OCI-LY7 (cell line): ENCODE measurements around the gene SCLT1. TPM values are rescaled to one million over a fixed set of nuclear protein-coding genes. Genes with fewer than 3 reads are reported as not detected.

ENCODE experiments used
- BruUV-seq: library from RNA; stranded (reverse); fragments of 400-500 nt; replicated peaks from 2 replicates; lab custom pipeline; 2021; lab: Mats Ljungman, UMichigan
- CTCF ChIA-PET: fragments of 300-600 bp; sonication (Branson Sonifier 250); formaldehyde crosslinking; loops from one replicate; lab custom pipeline; 2022; ENCODE audit warnings: antibody characterized with exemption; ENCODE audit not compliant: unreplicated experiment; lab: Charles Lee
- POLR2A ChIA-PET: fragments of 300-600 bp; sonication (Branson Sonifier 250); formaldehyde crosslinking; loops from one replicate; lab custom pipeline; 2022; ENCODE audit warnings: antibody characterized with exemption; lab: Charles Lee
- DNase-seq: peaks from one replicate; pipeline ENCODE4 v3.0.0-alpha.2; 2015; ENCODE audit warnings: low spot score
- H2AFZ ChIP-seq: fragments of 200-600 bp; sonication (generic), shearing (Covaris generic); 2 replicates; pipeline ENCODE4 v1.6.1; 2014; ENCODE audit warnings: mild to moderate bottlenecking, antibody characterized with exemption, low read length, moderate library complexity
- H3K27ac ChIP-seq: fragments of 200-600 bp; sonication (generic); 2 replicates; pipeline ENCODE4 v1.5.1; 2014; ENCODE audit warnings: mixed run types, low read depth, mild to moderate bottlenecking, moderate library complexity, low read length, inconsistent platforms; ENCODE audit not compliant: poor library complexity, severe bottlenecking
- H3K36me3 ChIP-seq: fragments of 200-600 bp; sonication (generic); 2 replicates; pipeline ENCODE4 v1.6.1; 2014; ENCODE audit warnings: mild to moderate bottlenecking, antibody characterized with exemption, low read length, moderate library complexity, mixed read lengths; ENCODE audit not compliant: insufficient read depth
- H3K4me1 ChIP-seq: fragments of 200-600 bp; sonication (generic); 2 replicates; pipeline ENCODE4 v1.5.1; 2014; ENCODE audit warnings: mild to moderate bottlenecking, low read length; ENCODE audit not compliant: insufficient read depth, poor library complexity, severe bottlenecking
- H3K4me2 ChIP-seq: fragments of 200-600 bp; sonication (generic); 2 replicates; pipeline ENCODE4 v1.6.1; 2014; ENCODE audit warnings: mild to moderate bottlenecking, low read length
- H3K4me3 ChIP-seq: fragments of 200-600 bp; sonication (generic); 2 replicates; pipeline ENCODE4 v1.5.1; 2014; ENCODE audit warnings: mild to moderate bottlenecking, low read depth, low read length; ENCODE audit not compliant: poor library complexity, severe bottlenecking
- H3K79me2 ChIP-seq: fragments of 200-600 bp; sonication (generic); 2 replicates; pipeline ENCODE4 v1.6.1; 2016; ENCODE audit warnings: low read depth, mild to moderate bottlenecking, low read length, moderate library complexity, mixed read lengths; ENCODE audit not compliant: insufficient read depth
- H3K9me2 ChIP-seq: fragments of 200-600 bp; sonication (generic); 2 replicates; pipeline ENCODE4 v1.6.1; 2016; ENCODE audit warnings: mild to moderate bottlenecking, low read length, mixed read lengths; ENCODE audit not compliant: insufficient read depth
- H3K9me3 ChIP-seq: fragments of 200-600 bp; sonication (generic); 2 replicates; pipeline ENCODE4 v1.6.1; 2014; ENCODE audit warnings: mild to moderate bottlenecking, mixed run types, low read length, mixed read lengths
- H4K20me1 ChIP-seq: fragments of 200-600 bp; sonication (generic); 2 replicates; pipeline ENCODE4 v1.6.1; 2014; ENCODE audit warnings: mild to moderate bottlenecking, antibody characterized with exemption, low read length, moderate library complexity, mixed read lengths; ENCODE audit not compliant: insufficient read depth
- EZH2phosphoT487 ChIP-seq: fragments of 200-600 bp; sonication (generic); IDR thresholded peaks from 2 replicates; pipeline ENCODE4 v1.6.1; 2018; ENCODE audit warnings: low read depth, borderline replicate concordance, mild to moderate bottlenecking, mixed run types, antibody characterized with exemption, low read length, moderate library complexity, mixed read lengths
- intact Hi-C: fragments of 100-400 bp; cut with micrococcal nuclease; formaldehyde crosslinking; loops from one replicate; pipeline ENCODE4 v1.10.0; 2022; ENCODE audit not compliant: unreplicated experiment
- total RNA-seq, 2 experiments: library from RNA; depleted of rRNA in 1 of 2; stranded (reverse); fragments of >200 nt in 1 of 2; shearing (Covaris generic) in 1 of 2; gene quantifications; 2 replicates each; pipeline ENCODE4 v1.2.3, GENCODE V29; 2014 to 2022
- TF ChIP-seq, protein P1 (sequence below): fragments of 200-600 bp; sonication (generic); conservative IDR thresholded peaks from 2 replicates; pipeline ENCODE4 v1.5.1; 2014; ENCODE audit warnings: mild to moderate bottlenecking, antibody characterized with exemption, low read length, moderate library complexity, mixed read lengths

The SCLT1 gene
- total RNA-seq, 2 experiments from 2014 or later, result 36.9 to 42.0 TPM

DNA sequence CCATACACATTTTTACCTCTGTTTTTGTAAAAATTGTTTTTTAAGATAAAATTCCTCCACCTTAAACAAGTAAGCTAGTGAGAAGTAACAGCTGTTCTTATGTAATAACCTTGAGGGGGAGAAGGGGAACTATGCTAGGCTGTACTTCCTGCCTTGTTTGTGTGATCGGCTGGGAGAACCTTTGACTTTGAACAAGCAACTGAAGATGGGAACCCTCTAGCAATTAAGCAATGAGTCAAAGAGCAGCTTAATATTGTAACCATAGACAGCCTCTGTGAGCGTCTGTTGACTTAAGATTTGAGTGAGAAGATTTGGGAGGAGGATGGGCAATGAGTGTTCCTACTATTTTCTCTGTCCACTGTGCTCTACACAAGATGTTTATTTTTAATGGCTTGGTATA lies 135.1 kb downstream of the SCLT1 start:
- Histone ChIP-seq H2AFZ (no peak overlapping the region; the same call in 1 of the 2 replicates), H3K9me2 (no peaks in the 10 kb centered on the region), H4K20me1 (no peaks in the 10 kb centered on the region), H3K4me2 (0 out of 2 replicates have a peak overlapping the region, but pooled peaks have one; percentile 24), H3K9me3 (no peaks in the 10 kb centered on the region), H3K27ac (no peak overlapping the region), H3K4me3 (no peak overlapping the region), H3K36me3 (no peaks in the 10 kb centered on the region), H3K4me1 (peaks cover 12% of the 10 kb centered on the region), H3K79me2 (no peaks in the 10 kb centered on the region)
- BruUV-seq, result no TSS peak
- peak; percentile 58 for DNase-seq
- TF ChIP-seq, protein P1, sequence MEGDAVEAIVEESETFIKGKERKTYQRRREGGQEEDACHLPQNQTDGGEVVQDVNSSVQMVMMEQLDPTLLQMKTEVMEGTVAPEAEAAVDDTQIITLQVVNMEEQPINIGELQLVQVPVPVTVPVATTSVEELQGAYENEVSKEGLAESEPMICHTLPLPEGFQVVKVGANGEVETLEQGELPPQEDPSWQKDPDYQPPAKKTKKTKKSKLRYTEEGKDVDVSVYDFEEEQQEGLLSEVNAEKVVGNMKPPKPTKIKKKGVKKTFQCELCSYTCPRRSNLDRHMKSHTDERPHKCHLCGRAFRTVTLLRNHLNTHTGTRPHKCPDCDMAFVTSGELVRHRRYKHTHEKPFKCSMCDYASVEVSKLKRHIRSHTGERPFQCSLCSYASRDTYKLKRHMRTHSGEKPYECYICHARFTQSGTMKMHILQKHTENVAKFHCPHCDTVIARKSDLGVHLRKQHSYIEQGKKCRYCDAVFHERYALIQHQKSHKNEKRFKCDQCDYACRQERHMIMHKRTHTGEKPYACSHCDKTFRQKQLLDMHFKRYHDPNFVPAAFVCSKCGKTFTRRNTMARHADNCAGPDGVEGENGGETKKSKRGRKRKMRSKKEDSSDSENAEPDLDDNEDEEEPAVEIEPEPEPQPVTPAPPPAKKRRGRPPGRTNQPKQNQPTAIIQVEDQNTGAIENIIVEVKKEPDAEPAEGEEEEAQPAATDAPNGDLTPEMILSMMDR, result no peak
- no peak for TF ChIP-seq EZH2phosphoT487
- POLR2A ChIA-PET, result interaction anchor here (0.8 kb wide), 1 partner anchor 16 kb away, joined by 5 read pairs; no protein-coding TSS in a partner anchor
- intact Hi-C loops, result no loop called here
- CTCF ChIA-PET, result no interaction called here

DNA sequence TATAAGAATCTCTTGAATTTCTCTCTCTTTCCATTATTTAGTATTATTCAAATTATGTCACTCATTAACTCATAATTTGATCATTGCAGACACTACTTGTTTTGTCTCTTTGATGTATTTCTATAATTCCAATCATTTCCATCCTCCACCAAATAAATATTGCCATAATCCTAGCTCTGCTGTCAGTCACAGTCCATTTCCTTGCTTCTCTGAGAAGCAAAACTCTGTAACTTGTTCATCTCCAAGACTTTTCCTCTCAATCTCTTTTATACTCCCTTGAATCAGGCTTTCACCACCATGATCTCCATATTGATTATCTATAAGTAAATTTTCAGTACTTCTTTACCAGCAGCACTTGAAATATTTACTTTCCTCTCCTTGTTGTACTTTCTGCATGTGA lies 135.9 kb downstream of the SCLT1 start:
- CTCF ChIA-PET, result no interaction called here
- no peaks in the 10 kb centered on the region for H3K9me2 ChIP-seq
- TF ChIP-seq, protein P1, result no peak
- TF ChIP-seq EZH2phosphoT487, result no peak
- intact Hi-C loops, result no loop called here
- no peaks in the 10 kb centered on the region for H3K79me2 ChIP-seq
- H4K20me1 ChIP-seq, result no peaks in the 10 kb centered on the region
- H2AFZ ChIP-seq, result no peak overlapping the region
- H3K4me3 ChIP-seq, result no peak overlapping the region
- BruUV-seq, result no TSS peak
- POLR2A ChIA-PET, result interaction anchor here (0.6 kb wide), 1 partner anchor 10 kb away, joined by 3 read pairs; no protein-coding TSS in a partner anchor
- no peak for DNase-seq
- H3K9me3 ChIP-seq, result no peaks in the 10 kb centered on the region
- H3K36me3 ChIP-seq, result no peaks in the 10 kb centered on the region
- no peak overlapping the region for H3K4me2 ChIP-seq
- peaks cover 12% of the 10 kb centered on the region for H3K4me1 ChIP-seq
- H3K27ac ChIP-seq, result no peak overlapping the region

DNA sequence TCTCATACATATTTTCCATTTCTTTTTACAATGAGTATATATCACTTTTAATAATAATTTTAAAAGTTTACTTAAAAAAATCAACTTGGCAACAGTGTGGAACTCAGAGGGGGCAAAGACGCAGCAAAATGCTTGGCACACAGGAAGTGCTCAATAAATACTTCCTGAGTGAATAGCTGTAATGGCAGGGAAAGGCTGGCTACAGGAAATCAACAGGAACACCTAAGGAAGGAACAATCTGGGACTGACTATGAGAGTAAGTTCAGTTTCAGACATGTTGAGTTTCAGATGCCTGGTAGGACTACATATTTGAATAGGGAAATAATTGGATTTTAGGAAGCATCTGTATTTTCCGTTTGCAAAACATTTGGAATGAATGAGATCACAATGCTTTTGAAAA lies 137.6 kb downstream of the SCLT1 start:
- ChIA-PET POLR2A (interaction anchor here (0.6 to 0.7 kb wide), 2 partner anchors 27 to 256 kb away, joined by 3 read pairs; no protein-coding TSS in a partner anchor), CTCF (no interaction called here)
- no peaks in the 10 kb centered on the region for H3K79me2 ChIP-seq
- H3K9me3 ChIP-seq, result no peaks in the 10 kb centered on the region
- intact Hi-C loops, result no loop called here
- H3K4me2 ChIP-seq, result no peak overlapping the region
- H3K36me3 ChIP-seq, result no peaks in the 10 kb centered on the region
- no peak for TF ChIP-seq EZH2phosphoT487
- TF ChIP-seq, protein P1, result no peak
- H3K27ac ChIP-seq, result no peak overlapping the region
- H3K4me3 ChIP-seq, result no peak overlapping the region
- H4K20me1 ChIP-seq, result no peaks in the 10 kb centered on the region
- no TSS peak for BruUV-seq
- no peak for DNase-seq
- no peak overlapping the region for H2AFZ ChIP-seq
- peaks cover 12% of the 10 kb centered on the region for H3K4me1 ChIP-seq
- no peaks in the 10 kb centered on the region for H3K9me2 ChIP-seq
